Measurements from ENCODE around the gene ADAM10. TPM values are rescaled to one million over a fixed set of nuclear protein-coding genes. Genes with fewer than 3 reads are reported as not detected.

ADAM10 gene, protein sequence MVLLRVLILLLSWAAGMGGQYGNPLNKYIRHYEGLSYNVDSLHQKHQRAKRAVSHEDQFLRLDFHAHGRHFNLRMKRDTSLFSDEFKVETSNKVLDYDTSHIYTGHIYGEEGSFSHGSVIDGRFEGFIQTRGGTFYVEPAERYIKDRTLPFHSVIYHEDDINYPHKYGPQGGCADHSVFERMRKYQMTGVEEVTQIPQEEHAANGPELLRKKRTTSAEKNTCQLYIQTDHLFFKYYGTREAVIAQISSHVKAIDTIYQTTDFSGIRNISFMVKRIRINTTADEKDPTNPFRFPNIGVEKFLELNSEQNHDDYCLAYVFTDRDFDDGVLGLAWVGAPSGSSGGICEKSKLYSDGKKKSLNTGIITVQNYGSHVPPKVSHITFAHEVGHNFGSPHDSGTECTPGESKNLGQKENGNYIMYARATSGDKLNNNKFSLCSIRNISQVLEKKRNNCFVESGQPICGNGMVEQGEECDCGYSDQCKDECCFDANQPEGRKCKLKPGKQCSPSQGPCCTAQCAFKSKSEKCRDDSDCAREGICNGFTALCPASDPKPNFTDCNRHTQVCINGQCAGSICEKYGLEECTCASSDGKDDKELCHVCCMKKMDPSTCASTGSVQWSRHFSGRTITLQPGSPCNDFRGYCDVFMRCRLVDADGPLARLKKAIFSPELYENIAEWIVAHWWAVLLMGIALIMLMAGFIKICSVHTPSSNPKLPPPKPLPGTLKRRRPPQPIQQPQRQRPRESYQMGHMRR
- 10 to 100 TPM; 45.1 to 57.0 (median 52.5) TPM for total RNA-seq

DNA sequence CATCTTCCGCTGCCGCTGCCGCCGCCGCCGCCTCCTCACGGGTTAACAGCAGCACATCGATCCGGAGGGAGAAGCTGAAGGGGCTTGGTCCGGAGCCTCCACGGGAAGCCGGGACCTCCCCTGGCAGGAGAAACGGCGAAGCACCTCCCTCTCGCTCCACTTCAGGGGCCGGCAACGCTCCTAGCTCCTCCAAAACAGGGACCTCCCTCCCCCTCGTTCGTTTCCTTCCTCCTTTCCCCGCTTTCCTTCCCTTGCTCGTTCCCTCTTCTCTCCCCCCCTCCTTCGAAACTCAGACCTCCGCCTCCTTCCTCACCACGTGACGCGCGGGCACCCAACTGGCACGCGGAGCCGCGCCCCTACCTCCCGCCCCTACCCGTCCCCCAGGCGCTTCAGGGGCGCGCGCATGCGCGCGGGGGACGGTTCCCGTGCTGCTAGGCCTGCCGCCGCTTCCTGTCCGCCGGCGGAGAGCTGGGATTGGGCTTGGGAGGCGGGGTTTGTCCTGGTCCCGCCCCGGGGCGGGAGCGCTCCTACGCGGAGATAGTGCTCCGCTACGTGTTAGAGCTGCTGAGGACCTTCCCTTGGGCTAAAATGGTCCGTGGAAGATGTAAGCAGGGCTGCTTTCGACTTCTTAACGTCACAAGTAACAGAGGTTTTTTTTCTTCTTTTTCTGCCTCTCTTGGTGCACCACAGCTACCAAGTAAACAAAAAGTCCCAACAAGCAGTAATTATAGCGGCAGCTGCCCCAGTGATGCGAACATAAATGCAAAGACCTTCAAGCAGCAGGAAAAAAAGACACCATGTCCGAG is at the start of gene ADAM10:
ADAM10 (minus strand) TSS at position 176 of the 806 bp plus-strand sequence; CDS start at position 3, 173 bp downstream.
- H3K4me3 ChIP-seq = peak within 1 kb of the TSS; percentile 96
- H3K9me3 ChIP-seq = no peaks in the 10 kb centered on the region
- peak; percentile 98 to 99 for DNase-seq (ENCODE audit: low spot score in 2 of 2)
- WGBS = under 1% methylated on average over 51 of the region's 62 CpGs
- peaks cover 37% of the 10 kb centered on the region for H3K4me1 ChIP-seq
- no peaks in the 10 kb centered on the region for H3K27me3 ChIP-seq
- TF ChIP-seq EP300 (IDR thresholded peaks at IDR 0.05) (no peak), POLR2A (IDR thresholded peaks at IDR 0.05) (peak in 1 of 2 donors; percentile 59), POLR2AphosphoS5 (IDR thresholded peaks at IDR 0.05) (peak in 1 of 3 donors; percentile 55)
- no peaks in the 10 kb centered on the region for H3K36me3 ChIP-seq
- peak within 1 kb of the TSS; percentile 98 for H3K27ac ChIP-seq

DNA sequence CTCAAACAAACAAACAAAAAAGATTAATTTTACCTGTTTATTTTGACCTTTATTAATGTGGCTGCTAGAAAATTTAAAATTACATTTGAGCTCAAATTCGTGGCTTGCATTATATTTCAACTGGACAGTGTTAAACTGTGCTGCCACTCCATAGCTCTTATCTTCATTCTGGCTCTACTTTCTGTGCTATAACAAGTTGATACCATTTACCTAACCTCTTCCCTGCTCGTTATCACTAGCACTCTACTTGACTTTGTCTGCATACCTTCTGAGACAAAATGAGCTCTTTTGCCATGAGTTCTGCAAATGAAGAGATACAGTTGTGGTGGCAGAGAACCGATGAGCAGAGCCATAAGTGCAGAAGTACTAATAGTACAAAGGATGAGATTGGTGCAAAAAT is 48.0 kb upstream of the ADAM10 start:
- no peaks in the 10 kb centered on the region for H3K36me3 ChIP-seq
- H3K27me3 ChIP-seq = no peaks in the 10 kb centered on the region
- TF ChIP-seq POLR2A (IDR thresholded peaks at IDR 0.05) = no peak
- TF ChIP-seq, protein P1, sequence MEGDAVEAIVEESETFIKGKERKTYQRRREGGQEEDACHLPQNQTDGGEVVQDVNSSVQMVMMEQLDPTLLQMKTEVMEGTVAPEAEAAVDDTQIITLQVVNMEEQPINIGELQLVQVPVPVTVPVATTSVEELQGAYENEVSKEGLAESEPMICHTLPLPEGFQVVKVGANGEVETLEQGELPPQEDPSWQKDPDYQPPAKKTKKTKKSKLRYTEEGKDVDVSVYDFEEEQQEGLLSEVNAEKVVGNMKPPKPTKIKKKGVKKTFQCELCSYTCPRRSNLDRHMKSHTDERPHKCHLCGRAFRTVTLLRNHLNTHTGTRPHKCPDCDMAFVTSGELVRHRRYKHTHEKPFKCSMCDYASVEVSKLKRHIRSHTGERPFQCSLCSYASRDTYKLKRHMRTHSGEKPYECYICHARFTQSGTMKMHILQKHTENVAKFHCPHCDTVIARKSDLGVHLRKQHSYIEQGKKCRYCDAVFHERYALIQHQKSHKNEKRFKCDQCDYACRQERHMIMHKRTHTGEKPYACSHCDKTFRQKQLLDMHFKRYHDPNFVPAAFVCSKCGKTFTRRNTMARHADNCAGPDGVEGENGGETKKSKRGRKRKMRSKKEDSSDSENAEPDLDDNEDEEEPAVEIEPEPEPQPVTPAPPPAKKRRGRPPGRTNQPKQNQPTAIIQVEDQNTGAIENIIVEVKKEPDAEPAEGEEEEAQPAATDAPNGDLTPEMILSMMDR (IDR thresholded peaks at IDR 0.05) = no peak
- no peak for TF ChIP-seq EP300 (IDR thresholded peaks at IDR 0.05)
- TF ChIP-seq POLR2AphosphoS5 (IDR thresholded peaks at IDR 0.05) = no peak
- H3K9me3 ChIP-seq = no peaks in the 10 kb centered on the region
- no peak for DNase-seq (ENCODE audit: low spot score in 2 of 2)
- H3K4me1 ChIP-seq = no peaks in the 10 kb centered on the region
- no peak overlapping the region for H3K4me3 ChIP-seq
- H3K27ac ChIP-seq = no peak overlapping the region
- 89% methylated on average over 3 of the region's 3 CpGs for WGBS

DNA sequence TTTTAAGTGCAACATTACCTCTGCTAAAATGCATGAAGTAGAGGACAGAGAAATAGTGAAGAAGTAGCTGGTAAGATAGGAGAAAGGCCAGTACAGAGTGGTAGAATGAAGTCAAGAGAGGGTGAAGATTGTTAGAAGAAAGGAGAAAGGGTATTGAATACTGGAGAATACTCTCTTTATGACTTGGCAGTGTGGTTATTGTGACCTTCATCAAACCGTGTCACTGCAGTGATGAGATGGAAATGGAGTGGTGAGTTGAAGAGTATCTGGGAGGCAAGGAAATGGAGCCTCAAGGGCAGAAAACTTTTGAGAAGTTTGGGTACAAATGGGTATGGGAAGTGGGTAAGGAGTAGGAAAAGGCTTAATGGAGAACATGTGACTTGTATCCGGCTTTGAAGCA is 46.3 kb upstream of the ADAM10 start:
- H3K9me3 ChIP-seq = no peaks in the 10 kb centered on the region
- TF ChIP-seq, protein P1 (IDR thresholded peaks at IDR 0.05) = no peak
- TF ChIP-seq POLR2A (IDR thresholded peaks at IDR 0.05) = no peak
- H3K27me3 ChIP-seq = no peaks in the 10 kb centered on the region
- no peaks in the 10 kb centered on the region for H3K36me3 ChIP-seq
- H3K27ac ChIP-seq = no peak overlapping the region
- WGBS = 69% methylated on average over 2 of the region's 2 CpGs
- no peak overlapping the region for H3K4me3 ChIP-seq
- H3K4me1 ChIP-seq = no peaks in the 10 kb centered on the region
- DNase-seq (ENCODE audit: low spot score in 2 of 2) = no peak

DNA sequence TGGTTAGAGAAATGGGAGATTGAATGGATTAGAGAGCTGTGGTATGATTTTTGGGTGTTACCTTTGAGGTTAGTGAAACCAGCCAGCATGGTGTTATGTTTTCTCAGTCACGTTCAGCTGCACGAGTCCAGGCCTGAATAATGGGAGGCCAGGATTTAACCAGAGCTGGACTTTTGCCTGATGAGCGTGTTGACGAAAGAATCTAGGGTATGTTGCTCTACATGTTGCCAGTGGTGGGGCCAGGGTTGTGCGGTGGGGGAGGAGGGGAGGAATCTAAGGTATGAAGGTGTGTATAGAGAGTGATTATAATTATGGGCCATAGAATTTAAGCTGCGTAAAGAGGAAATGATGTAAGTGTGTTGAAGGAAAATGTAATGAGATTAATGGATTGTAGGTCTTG is 44.4 kb upstream of the ADAM10 start:
- no peaks in the 10 kb centered on the region for H3K4me1 ChIP-seq

DNA sequence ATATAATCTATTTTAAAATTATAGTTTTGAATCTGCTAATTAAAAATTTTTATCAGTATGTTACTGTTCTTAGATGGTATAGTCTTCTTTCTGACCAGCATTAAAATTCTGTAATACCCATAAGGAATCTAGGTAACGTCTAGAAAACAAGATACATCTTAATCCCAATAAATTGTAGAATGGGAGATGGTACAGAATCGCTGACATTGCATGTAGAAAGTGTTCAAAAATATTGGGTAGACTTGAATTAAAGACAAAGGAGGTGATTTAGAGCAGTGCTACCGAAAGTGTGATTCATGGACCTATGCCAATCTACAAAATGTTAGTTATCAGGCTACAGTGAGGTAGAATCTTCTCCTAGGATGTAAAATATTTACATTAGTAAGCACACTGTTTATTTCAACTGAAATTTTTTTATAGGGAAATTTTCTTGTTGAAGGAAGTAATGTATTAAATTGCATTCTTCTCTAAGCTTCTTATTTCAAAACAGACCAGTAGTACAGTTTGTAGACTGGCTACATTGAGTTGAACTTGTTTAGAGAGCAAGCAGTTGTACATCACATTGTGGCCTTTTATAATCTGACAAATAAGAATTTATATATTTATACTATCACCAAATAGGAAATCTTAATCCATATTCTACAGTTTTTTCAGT is 38.7 kb upstream of the ADAM10 start:
- H3K27ac ChIP-seq = no peak overlapping the region
- no peaks in the 10 kb centered on the region for H3K9me3 ChIP-seq
- H3K36me3 ChIP-seq = peaks cover 14% of the 10 kb centered on the region
- H3K4me3 ChIP-seq = no peak overlapping the region
- 92% methylated on average over 3 of the region's 3 CpGs for WGBS
- TF ChIP-seq, protein P1 (IDR thresholded peaks at IDR 0.05) = no peak
- TF ChIP-seq POLR2A (IDR thresholded peaks at IDR 0.05) = no peak
- TF ChIP-seq EP300 (IDR thresholded peaks at IDR 0.05) = no peak
- no peak for TF ChIP-seq POLR2AphosphoS5 (IDR thresholded peaks at IDR 0.05)
- no peaks in the 10 kb centered on the region for H3K27me3 ChIP-seq
- no peak for DNase-seq (ENCODE audit: low spot score in 2 of 2)
- no peaks in the 10 kb centered on the region for H3K4me1 ChIP-seq

More for the DNA sequence above, 44.4 kb upstream of the ADAM10 start:
- H3K27ac ChIP-seq = peak overlapping the region; percentile 15
- peaks cover 11% of the 10 kb centered on the region for H3K36me3 ChIP-seq
- H3K4me3 ChIP-seq = no peak overlapping the region
- no peaks in the 10 kb centered on the region for H3K9me3 ChIP-seq
- H3K27me3 ChIP-seq = no peaks in the 10 kb centered on the region
- no peak for TF ChIP-seq POLR2AphosphoS5 (IDR thresholded peaks at IDR 0.05)
- TF ChIP-seq EP300 (IDR thresholded peaks at IDR 0.05) = no peak
- TF ChIP-seq POLR2A (IDR thresholded peaks at IDR 0.05) = no peak
- WGBS = 53% methylated on average over 6 of the region's 6 CpGs
- no peak for DNase-seq (ENCODE audit: low spot score in 2 of 2)
